Panc1 (cell line): ENCODE measurements around the gene KMT2A. TPM values are rescaled to one million over a fixed set of nuclear protein-coding genes. Genes with fewer than 3 reads are reported as not detected.

ENCODE experiments used
- ATAC-seq: fragments of 200-7000 bp; cut with Tn5 transposase; 2 replicates; pipeline ENCODE4 v1.9.1; 2020; ENCODE audit warnings: mild to moderate bottlenecking, moderate library complexity
- BruUV-seq: library from RNA; stranded (reverse); fragments of 400-500 nt; replicated peaks from 2 replicates; lab custom pipeline; 2021; lab: Mats Ljungman, UMichigan
- CTCF ChIA-PET: fragments of 300-600 bp; sonication (Branson Sonifier 250); formaldehyde crosslinking; loops from one replicate; lab custom pipeline; 2022; ENCODE audit warnings: antibody characterized with exemption; lab: Charles Lee
- POLR2A ChIA-PET: fragments of 300-600 bp; sonication (Branson Sonifier 250); formaldehyde crosslinking; loops from one replicate; lab custom pipeline; 2022; ENCODE audit warnings: antibody characterized with exemption; lab: Charles Lee
- DNase-seq: peaks from one replicate; pipeline ENCODE4 v3.0.0-alpha.2; 2010; ENCODE audit warnings: low read depth, low spot score
- H3K27ac ChIP-seq: 2 replicates; pipeline ENCODE4 v1.5.1; 2011; ENCODE audit warnings: mild to moderate bottlenecking, low read length, inconsistent platforms
- H3K27me3 ChIP-seq: fragments of 200-500 bp; sonication (Bioruptor generic); 2 replicates; pipeline ENCODE4 v1.6.0; 2014; ENCODE audit warnings: low read length, inconsistent platforms; ENCODE audit not compliant: control insufficient read depth, insufficient read depth
- H3K36me3 ChIP-seq: fragments of 200-500 bp; sonication (Bioruptor generic); 2 replicates; pipeline ENCODE4 v1.5.1; 2014; ENCODE audit warnings: inconsistent platforms, mild to moderate bottlenecking, low read length, moderate library complexity; ENCODE audit not compliant: control insufficient read depth, insufficient read depth
- H3K4me1 ChIP-seq: 2 replicates; pipeline ENCODE4 v1.5.1; 2011; ENCODE audit warnings: inconsistent platforms, mild to moderate bottlenecking, low read length, moderate library complexity; ENCODE audit not compliant: control insufficient read depth, insufficient read depth
- H3K4me3 ChIP-seq, 2 experiments: 2 replicates each; pipeline ENCODE4 v1.5.1; 2011 to 2012; ENCODE audit warnings: low read depth in 2 of 2, low read length in 2 of 2, mild to moderate bottlenecking in 2 of 2, inconsistent platforms in 1 of 2, moderate library complexity in 1 of 2
- H3K9me3 ChIP-seq: fragments of 200-500 bp; sonication (Bioruptor generic); 2 replicates; pipeline ENCODE4 v1.5.1; 2014; ENCODE audit warnings: low read depth, mild to moderate bottlenecking, inconsistent platforms, low read length, moderate library complexity; ENCODE audit not compliant: control insufficient read depth, insufficient read depth
- CTCF ChIP-seq: fragments of 450-650 bp; IDR thresholded peaks from 2 replicates; pipeline ENCODE4 v1.5.1; 2017; ENCODE audit warnings: mild to moderate bottlenecking
- POLR2AphosphoS5 ChIP-seq: IDR thresholded peaks from 2 replicates; pipeline ENCODE4 v1.6.1; 2012; ENCODE audit warnings: mild to moderate bottlenecking, low read depth, low read length, moderate library complexity
- REST ChIP-seq, 2 experiments: IDR thresholded peaks; 2 replicates each; pipeline ENCODE4 v1.6.1; 2011 to 2012; ENCODE audit warnings: low read depth in 2 of 2, control low read depth in 1 of 2, low read length in 1 of 2, mild to moderate bottlenecking in 1 of 2, moderate library complexity in 1 of 2; ENCODE audit not compliant: insufficient read depth in 1 of 2
- SIN3A ChIP-seq: IDR thresholded peaks from 2 replicates; pipeline ENCODE4 v1.6.1; 2012; ENCODE audit warnings: low read depth, mild to moderate bottlenecking, low read length, moderate library complexity, borderline replicate concordance; ENCODE audit not compliant: insufficient read depth
- TCF7L2 ChIP-seq: IDR thresholded peaks from 2 replicates; pipeline ENCODE4 v1.6.1; 2011; ENCODE audit warnings: mild to moderate bottlenecking, low read depth, low read length, inconsistent platforms
- in situ Hi-C: cut with HindIII; loops from 2 replicates; pipeline ENCODE4 v1.10.0; 2016; ENCODE audit warnings: low sequenced_read_pairs, low pct_unique_long_range_greater_than_20kb
- intact Hi-C: fragments of 100-400 bp; cut with micrococcal nuclease; formaldehyde crosslinking; loops from one replicate; pipeline ENCODE4 v1.10.0; 2022; ENCODE audit not compliant: unreplicated experiment
- total RNA-seq: library from RNA; stranded (reverse); gene quantifications from one replicate; pipeline ENCODE4 v1.2.1, GENCODE V29; 2021; ENCODE audit not compliant: unreplicated experiment

Gene KMT2A
- total RNA-seq, 1 experiment from 2014 or later, result 139 TPM

GRCh38 chr11:118572981-118573550 is 136.8 kb downstream of the KMT2A start:
- BruUV-seq, result no TSS peak
- peak overlapping the region; percentile 94 for H3K27ac ChIP-seq
- ChIA-PET POLR2A (interaction anchor here (0.7 kb wide), 1 partner anchor 129 kb away, joined by 4 read pairs; no protein-coding TSS in a partner anchor), CTCF (no interaction called here)
- ATAC-seq (peak; percentile 49), DNase-seq (no peak)
- H3K27me3 ChIP-seq, result no peaks in the 10 kb centered on the region
- no peaks in the 10 kb centered on the region for H3K9me3 ChIP-seq
- H3K4me1 ChIP-seq, result peaks cover 28% of the 10 kb centered on the region
- in situ Hi-C loops, result no loop called here
- no peaks in the 10 kb centered on the region; the same call in none of the 2 replicates for H3K36me3 ChIP-seq
- TF ChIP-seq REST (IDR thresholded peaks at IDR 0.05; ENCODE audit: insufficient read depth in 1 of 2, low read depth in 2 of 2, low read length in 1 of 2) (no peak), POLR2AphosphoS5 (no peak; the same call in 1 of the 2 replicates), TCF7L2 (no peak), CTCF (no peak), SIN3A (no peak)
- H3K4me3 ChIP-seq, result peak overlapping the region; percentile 92 to 93
- intact Hi-C loops, result no loop called here

- Histone ChIP-seq H3K4me1 (peaks cover 28% of the 10 kb centered on the region), H3K36me3 (no peaks in the 10 kb centered on the region; the same call in none of the 2 replicates), H3K27ac (no peak overlapping the region), H3K4me3 (no peak overlapping the region), H3K27me3 (no peaks in the 10 kb centered on the region), H3K9me3 (no peaks in the 10 kb centered on the region)
- DNase-seq, result no peak
- CTCF ChIA-PET, result no interaction called here
- no TSS peak for BruUV-seq
- in situ Hi-C loops (loop anchor here (5.0 kb wide), 1 partner anchor 47 kb away; the partner anchor contains the start of gene TTC36), intact Hi-C loops (no loop called here)
- no peak for ATAC-seq
- POLR2A ChIA-PET, result no interaction called here
- no peak for TF ChIP-seq TCF7L2
- no peak for TF ChIP-seq SIN3A
- TF ChIP-seq CTCF, result no peak
Measured at GRCh38 chr11:118574636-118575035, 138.3 kb downstream of the KMT2A start.

Other genes starting within 250 kb of the KMT2A start
- 0.39 TPM for gene JAML, start 211.5 kb upstream of the KMT2A start, total RNA-seq
- gene MPZL3, start 184.1 kb upstream of the KMT2A start, total RNA-seq, result 1.0 TPM
- 1.8 TPM for gene MPZL2, start 172.2 kb upstream of the KMT2A start, total RNA-seq
- gene CD3E, start 131.8 kb upstream of the KMT2A start, total RNA-seq, result 0.51 TPM
- gene CD3D, start 93.8 kb upstream of the KMT2A start, total RNA-seq, result 0.39 TPM
- gene CD3G, start 92.1 kb upstream of the KMT2A start, total RNA-seq, result 0.15 TPM
- 57.9 TPM for gene UBE4A, start 76.9 kb upstream of the KMT2A start, total RNA-seq
- gene ATP5MG, start 34.9 kb upstream of the KMT2A start, total RNA-seq, result 504 TPM
- gene TTC36, start 91.0 kb downstream of the KMT2A start, total RNA-seq, result 1.2 TPM
- 6.7 TPM for gene TMEM25, start 94.7 kb downstream of the KMT2A start, total RNA-seq
- gene IFT46, start 129.4 kb downstream of the KMT2A start, total RNA-seq, result 2.5 TPM
- gene ARCN1, start 135.9 kb downstream of the KMT2A start, total RNA-seq, result 197 TPM
- 97.7 TPM for gene PHLDB1, start 171.1 kb downstream of the KMT2A start, total RNA-seq
- 0.05 TPM for gene TREH, start 243.2 kb downstream of the KMT2A start, total RNA-seq